Stimulated activated naive CD8-positive, alpha-beta T cell treated with anti-CD3 and anti-CD28 coated beads, Interleukin-15, Interleukin-2, amounts not matched to agents 100 ng/mL and 50 ng/mL, for 24 hours (primary cell): ENCODE data around the gene NR6A1.
"Not testable (repeated sequence)": the region's sequence is repeated elsewhere in the genome, so short reads cannot be mapped to it uniquely, and the experiment has no call there.

Experiments used
- H3K27ac Mint-ChIP-seq: one replicate; pipeline ENCODE4 v1.8.0; 2021; ENCODE audit warnings: mild to moderate bottlenecking, mixed read lengths
- H3K27me3 Mint-ChIP-seq: one replicate; pipeline ENCODE4 v1.8.0; 2021; ENCODE audit warnings: mixed read lengths
- H3K36me3 Mint-ChIP-seq: one replicate; pipeline ENCODE4 v1.8.0; 2021; ENCODE audit warnings: low read depth, mixed read lengths
- H3K4me1 Mint-ChIP-seq: one replicate; pipeline ENCODE4 v1.8.0; 2021; ENCODE audit warnings: low read depth, mixed read lengths
- H3K4me3 Mint-ChIP-seq: one replicate; pipeline ENCODE4 v1.8.0; 2021; ENCODE audit warnings: mild to moderate bottlenecking, mixed read lengths
- H3K9me3 Mint-ChIP-seq: one replicate; pipeline ENCODE4 v1.8.0; 2021; ENCODE audit warnings: mixed read lengths

NR6A1 gene

DNA sequence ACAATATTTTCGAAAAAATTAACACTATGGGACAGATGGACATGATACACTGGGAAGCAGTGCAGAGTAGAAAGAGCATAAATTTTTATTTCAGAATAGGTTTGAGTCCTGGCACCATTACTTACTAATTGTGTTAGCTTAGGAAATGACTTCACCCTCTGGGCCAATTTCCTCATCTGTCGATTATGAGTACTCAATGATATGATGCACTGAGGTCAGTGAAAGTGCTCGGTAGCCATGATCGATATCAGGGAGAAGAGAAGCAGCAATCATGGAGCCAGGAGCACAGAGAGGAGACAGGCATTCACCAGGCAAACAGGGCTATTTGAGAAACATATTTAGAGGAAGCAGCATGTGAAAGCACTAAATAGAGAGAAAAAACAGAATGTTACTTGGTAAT is 29.4 kb downstream of the NR6A1 start:
- Mint-ChIP-seq H3K27ac (no peak overlapping the region), H3K36me3 (no peaks in the 10 kb centered on the region), H3K9me3 (no peaks in the 10 kb centered on the region), H3K4me1 (peaks cover 8% of the 10 kb centered on the region), H3K4me3 (no peak overlapping the region), H3K27me3 (peaks cover 7% of the 10 kb centered on the region)

DNA sequence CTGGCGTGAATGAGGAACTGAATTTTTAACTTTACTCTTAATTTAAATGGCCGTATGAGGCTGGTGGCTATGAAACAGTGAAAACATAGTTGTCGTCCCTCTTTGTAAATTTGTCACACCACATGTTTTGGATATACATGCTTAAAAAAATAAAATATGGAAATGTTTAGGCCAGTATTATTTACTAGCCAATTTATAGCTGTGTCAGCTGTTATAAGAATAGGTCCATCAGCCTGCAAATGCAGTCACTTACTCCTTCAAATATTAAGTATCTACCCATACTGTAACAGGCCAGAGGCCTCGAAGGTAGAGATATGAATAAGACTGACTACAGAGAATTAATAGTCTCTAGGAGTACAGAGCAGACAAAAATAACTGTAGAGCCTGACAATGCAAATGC is 30.0 kb downstream of the NR6A1 start:
- Mint-ChIP-seq H3K9me3 (no peaks in the 10 kb centered on the region), H3K4me3 (no peak overlapping the region), H3K36me3 (no peaks in the 10 kb centered on the region), H3K27me3 (peaks cover 7% of the 10 kb centered on the region), H3K27ac (no peak overlapping the region), H3K4me1 (peaks cover 8% of the 10 kb centered on the region)

DNA sequence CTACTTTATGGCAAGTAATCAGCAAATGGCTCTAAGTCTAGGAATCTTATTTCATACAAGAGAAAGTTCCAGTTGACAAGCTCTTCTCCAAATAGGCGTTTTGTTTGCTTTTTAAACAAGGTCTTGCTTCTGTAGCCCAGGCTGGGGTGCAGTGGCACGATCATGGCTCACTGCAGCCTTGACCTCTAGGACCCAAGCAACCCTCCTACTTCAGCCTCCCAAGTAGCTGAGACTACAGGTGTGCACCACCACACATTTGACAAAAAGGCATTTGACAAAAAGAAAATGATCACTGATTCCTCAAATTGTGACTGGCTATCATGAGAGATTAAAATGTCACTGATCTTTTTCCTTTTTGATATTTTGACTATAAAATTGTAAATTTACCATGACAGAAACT is 31.8 kb downstream of the NR6A1 start:
- Mint-ChIP-seq H3K4me3 (no peak overlapping the region), H3K27me3 (peaks cover 6% of the 10 kb centered on the region), H3K27ac (no peak overlapping the region), H3K9me3 (no peaks in the 10 kb centered on the region), H3K4me1 (peaks cover 18% of the 10 kb centered on the region), H3K36me3 (no peaks in the 10 kb centered on the region)

DNA sequence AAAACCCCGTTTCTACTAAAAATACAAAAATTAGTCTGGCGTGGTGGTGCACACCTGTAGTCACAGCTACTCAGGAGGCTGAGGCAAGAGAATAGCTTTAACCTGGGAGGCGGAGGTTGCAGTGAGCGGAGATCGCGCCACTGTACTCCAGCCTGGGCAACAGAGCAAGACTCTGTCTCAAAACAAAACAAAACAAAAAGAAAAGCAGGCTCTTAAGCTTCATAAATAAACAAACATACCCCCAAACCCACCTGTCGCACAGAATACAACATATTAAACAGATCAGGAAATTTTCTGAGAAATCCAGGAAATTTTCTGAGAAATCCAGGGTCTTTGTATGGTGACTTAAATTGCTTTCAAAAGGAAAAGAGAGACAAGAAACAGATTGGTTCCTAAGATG is 33.0 kb downstream of the NR6A1 start:
- H3K27ac Mint-ChIP-seq, H3K4me3 Mint-ChIP-seq, H3K36me3 Mint-ChIP-seq, H3K9me3 Mint-ChIP-seq: not testable (repeated sequence)
- peaks cover 17% of the 10 kb centered on the region for H3K4me1 Mint-ChIP-seq
- peaks cover 13% of the 10 kb centered on the region for H3K27me3 Mint-ChIP-seq

GRCh38 chr9:124735121-124735520 is 36.0 kb downstream of the NR6A1 start:
- Mint-ChIP-seq H3K27me3 (peaks cover 22% of the 10 kb centered on the region), H3K36me3 (no peaks in the 10 kb centered on the region), H3K27ac (peak overlapping the region; percentile 54), H3K4me1 (peaks cover 17% of the 10 kb centered on the region), H3K4me3 (no peak overlapping the region), H3K9me3 (no peaks in the 10 kb centered on the region)

- Mint-ChIP-seq H3K27me3 (peaks cover 23% of the 10 kb centered on the region), H3K4me1 (peaks cover 17% of the 10 kb centered on the region), H3K27ac (peak overlapping the region; percentile 54)
- H3K36me3 Mint-ChIP-seq, H3K4me3 Mint-ChIP-seq, H3K9me3 Mint-ChIP-seq: not testable (repeated sequence)
Observed at GRCh38 chr9:124734741-124735083, 36.4 kb downstream of the NR6A1 start.

DNA sequence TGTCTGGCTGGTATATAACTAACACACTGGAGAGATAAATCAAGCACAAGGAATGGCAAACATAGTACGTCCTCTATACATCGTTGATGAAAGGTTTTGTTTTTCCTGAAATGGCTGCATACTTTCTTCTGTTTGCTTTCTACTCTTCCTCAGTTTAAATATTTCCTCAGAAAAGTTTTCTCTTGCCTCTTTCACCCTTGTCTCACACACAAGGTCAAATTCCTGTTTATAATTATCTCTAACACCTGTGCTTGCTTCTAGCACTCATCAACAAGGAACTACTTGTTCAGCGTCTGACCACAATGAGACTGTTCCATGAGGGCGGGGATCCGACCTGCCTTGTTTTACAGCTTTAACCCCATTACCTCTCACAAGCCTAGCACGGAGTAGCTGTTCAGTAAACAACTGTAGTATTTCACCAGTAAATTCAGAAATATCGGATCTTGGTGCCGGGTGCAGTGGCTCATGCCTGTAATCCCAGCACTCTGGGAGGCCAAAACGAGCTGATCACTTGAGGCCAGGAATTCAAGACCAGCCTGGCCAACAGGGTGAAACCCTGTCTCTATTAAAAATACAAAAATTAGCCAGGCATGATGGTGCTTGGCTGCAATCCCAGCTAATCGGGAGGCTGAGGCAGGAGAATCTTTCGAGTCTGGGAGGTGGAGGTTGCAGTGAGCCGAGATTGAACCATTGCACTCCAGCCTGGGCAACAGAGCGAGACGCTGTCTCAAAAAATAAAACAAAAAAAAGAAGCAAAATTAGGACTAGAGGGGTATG is 37.0 kb downstream of the NR6A1 start:
- no peak overlapping the region for H3K4me3 Mint-ChIP-seq
- no peaks in the 10 kb centered on the region for H3K9me3 Mint-ChIP-seq
- no peaks in the 10 kb centered on the region for H3K36me3 Mint-ChIP-seq

GRCh38 chr9:124730772-124731171 is 40.3 kb downstream of the NR6A1 start:
- Mint-ChIP-seq H3K27me3 (peaks cover 25% of the 10 kb centered on the region), H3K27ac (no peak overlapping the region), H3K36me3 (no peaks in the 10 kb centered on the region), H3K4me1 (peaks cover 17% of the 10 kb centered on the region), H3K4me3 (no peak overlapping the region), H3K9me3 (no peaks in the 10 kb centered on the region)

More for the DNA sequence above, 37.0 kb downstream of the NR6A1 start:
- H3K4me1 Mint-ChIP-seq, result peaks cover 17% of the 10 kb centered on the region
- H3K27me3 Mint-ChIP-seq, result peaks cover 23% of the 10 kb centered on the region
- no peak overlapping the region for H3K27ac Mint-ChIP-seq

GRCh38 chr9:124726886-124727285 is 44.2 kb downstream of the NR6A1 start:
- Mint-ChIP-seq H3K36me3 (no peaks in the 10 kb centered on the region), H3K4me3 (no peak overlapping the region), H3K9me3 (no peaks in the 10 kb centered on the region), H3K27ac (no peak overlapping the region), H3K27me3 (peaks cover 18% of the 10 kb centered on the region), H3K4me1 (no peaks in the 10 kb centered on the region)

DNA sequence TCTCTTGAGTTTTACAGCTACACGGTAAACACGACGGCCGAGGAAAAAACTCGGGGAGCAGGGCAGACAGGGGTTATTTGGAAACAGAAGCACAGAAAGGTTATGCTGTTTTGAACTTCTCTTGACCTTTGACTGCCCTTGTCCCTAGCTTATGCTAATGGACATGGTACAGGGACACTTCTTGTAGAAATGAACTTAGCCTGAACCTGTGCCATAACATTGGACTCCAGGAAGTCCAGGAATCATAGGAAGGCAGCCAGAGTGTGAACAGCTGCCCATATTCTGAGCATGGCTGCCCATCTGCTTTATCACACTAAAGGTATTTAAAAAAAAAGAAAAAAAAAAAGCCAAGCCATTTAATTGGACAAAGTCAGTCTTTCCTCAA is 46.1 kb downstream of the NR6A1 start:
- no peak overlapping the region for H3K4me3 Mint-ChIP-seq
- H3K36me3 Mint-ChIP-seq, result no peaks in the 10 kb centered on the region
- no peaks in the 10 kb centered on the region for H3K4me1 Mint-ChIP-seq
- peaks cover 11% of the 10 kb centered on the region for H3K27me3 Mint-ChIP-seq
- no peaks in the 10 kb centered on the region for H3K9me3 Mint-ChIP-seq
- no peak overlapping the region for H3K27ac Mint-ChIP-seq

- Mint-ChIP-seq H3K4me1 (no peaks in the 10 kb centered on the region), H3K36me3 (no peaks in the 10 kb centered on the region), H3K27ac (no peak overlapping the region), H3K27me3 (peaks cover 10% of the 10 kb centered on the region), H3K4me3 (no peak overlapping the region), H3K9me3 (no peaks in the 10 kb centered on the region)
Observed at GRCh38 chr9:124724415-124725067, 46.6 kb downstream of the NR6A1 start.

- H3K27me3 Mint-ChIP-seq, result peaks cover 10% of the 10 kb centered on the region
- no peak overlapping the region for H3K4me3 Mint-ChIP-seq
- H3K4me1 Mint-ChIP-seq, result no peaks in the 10 kb centered on the region
- H3K9me3 Mint-ChIP-seq, result no peaks in the 10 kb centered on the region
- H3K27ac Mint-ChIP-seq, result no peak overlapping the region
- H3K36me3 Mint-ChIP-seq, result no peaks in the 10 kb centered on the region
Observed at GRCh38 chr9:124723352-124723751, 47.8 kb downstream of the NR6A1 start.

DNA sequence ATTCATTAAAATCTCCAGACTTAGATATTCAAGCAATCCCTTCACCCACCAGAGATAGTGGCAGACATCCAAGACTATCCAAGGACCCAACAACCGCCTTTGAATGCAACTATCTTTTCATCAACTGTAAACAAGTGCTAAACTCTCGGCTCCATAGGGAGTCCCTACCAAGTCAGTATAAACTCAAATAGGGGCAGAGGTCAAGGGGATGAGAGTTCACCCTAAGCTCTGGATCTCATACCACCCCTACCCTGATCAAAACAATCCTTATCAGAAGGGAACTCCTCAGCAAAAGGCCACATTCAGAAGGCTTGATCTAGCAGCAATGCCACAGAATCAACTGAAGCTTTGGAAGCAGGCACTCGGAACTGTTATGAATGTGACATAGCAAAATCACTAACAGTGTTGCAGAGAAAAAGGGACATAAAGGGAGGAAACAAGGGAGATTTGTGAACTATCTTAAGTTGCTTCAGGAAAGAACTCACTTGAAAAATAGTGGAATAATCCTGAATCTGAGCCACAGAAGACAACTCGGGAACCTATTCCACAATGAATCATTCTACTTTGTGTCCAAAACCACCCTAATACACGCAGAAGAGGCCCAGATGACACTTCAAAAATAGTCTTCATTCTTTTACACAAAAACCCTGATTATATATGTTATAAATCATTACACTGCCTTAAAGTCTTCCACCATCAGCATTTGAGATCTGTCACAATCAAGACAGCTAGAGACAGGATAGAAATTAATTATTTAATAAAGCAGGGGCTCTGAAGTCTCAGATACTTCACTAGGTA is 49.8 kb downstream of the NR6A1 start:
- Mint-ChIP-seq H3K9me3 (no peaks in the 10 kb centered on the region), H3K36me3 (no peaks in the 10 kb centered on the region), H3K4me1 (peaks cover 10% of the 10 kb centered on the region), H3K4me3 (no peak overlapping the region), H3K27ac (no peak overlapping the region), H3K27me3 (peaks cover 5% of the 10 kb centered on the region)

GRCh38 chr9:124720429-124721108 is 50.5 kb downstream of the NR6A1 start:
- Mint-ChIP-seq H3K27ac (no peak overlapping the region), H3K4me3 (no peak overlapping the region), H3K36me3 (no peaks in the 10 kb centered on the region), H3K9me3 (no peaks in the 10 kb centered on the region), H3K4me1 (peaks cover 10% of the 10 kb centered on the region), H3K27me3 (peaks cover 3% of the 10 kb centered on the region)

GRCh38 chr9:124718928-124719327 is 52.2 kb downstream of the NR6A1 start:
- Mint-ChIP-seq H3K27ac (no peak overlapping the region), H3K27me3 (peaks cover 3% of the 10 kb centered on the region), H3K36me3 (no peaks in the 10 kb centered on the region), H3K4me3 (no peak overlapping the region), H3K4me1 (peaks cover 10% of the 10 kb centered on the region), H3K9me3 (no peaks in the 10 kb centered on the region)
